OCI-LY7 (cell line): Measurements from ENCODE around the gene PTP4A2. TPM values are rescaled to one million over a fixed set of nuclear protein-coding genes. Genes with fewer than 3 reads are reported as not detected.

ENCODE experiments used
- BruUV-seq: library from RNA; stranded (reverse); fragments of 400-500 nt; replicated peaks from 2 replicates; lab custom pipeline; 2021; lab: Mats Ljungman, UMichigan
- CTCF ChIA-PET: fragments of 300-600 bp; sonication (Branson Sonifier 250); formaldehyde crosslinking; loops from one replicate; lab custom pipeline; 2022; ENCODE audit warnings: antibody characterized with exemption; ENCODE audit not compliant: unreplicated experiment; lab: Charles Lee
- POLR2A ChIA-PET: fragments of 300-600 bp; sonication (Branson Sonifier 250); formaldehyde crosslinking; loops from one replicate; lab custom pipeline; 2022; ENCODE audit warnings: antibody characterized with exemption; lab: Charles Lee
- DNase-seq: peaks from one replicate; pipeline ENCODE4 v3.0.0-alpha.2; 2015; ENCODE audit warnings: low spot score
- H2AFZ ChIP-seq: fragments of 200-600 bp; sonication (generic), shearing (Covaris generic); 2 replicates; pipeline ENCODE4 v1.6.1; 2014; ENCODE audit warnings: mild to moderate bottlenecking, antibody characterized with exemption, low read length, moderate library complexity
- H3K27ac ChIP-seq: fragments of 200-600 bp; sonication (generic); 2 replicates; pipeline ENCODE4 v1.5.1; 2014; ENCODE audit warnings: mixed run types, low read depth, mild to moderate bottlenecking, moderate library complexity, low read length, inconsistent platforms; ENCODE audit not compliant: poor library complexity, severe bottlenecking
- H3K36me3 ChIP-seq: fragments of 200-600 bp; sonication (generic); 2 replicates; pipeline ENCODE4 v1.6.1; 2014; ENCODE audit warnings: mild to moderate bottlenecking, antibody characterized with exemption, low read length, moderate library complexity, mixed read lengths; ENCODE audit not compliant: insufficient read depth
- H3K4me1 ChIP-seq: fragments of 200-600 bp; sonication (generic); 2 replicates; pipeline ENCODE4 v1.5.1; 2014; ENCODE audit warnings: mild to moderate bottlenecking, low read length; ENCODE audit not compliant: insufficient read depth, poor library complexity, severe bottlenecking
- H3K4me2 ChIP-seq: fragments of 200-600 bp; sonication (generic); 2 replicates; pipeline ENCODE4 v1.6.1; 2014; ENCODE audit warnings: mild to moderate bottlenecking, low read length
- H3K4me3 ChIP-seq: fragments of 200-600 bp; sonication (generic); 2 replicates; pipeline ENCODE4 v1.5.1; 2014; ENCODE audit warnings: mild to moderate bottlenecking, low read depth, low read length; ENCODE audit not compliant: poor library complexity, severe bottlenecking
- H3K79me2 ChIP-seq: fragments of 200-600 bp; sonication (generic); 2 replicates; pipeline ENCODE4 v1.6.1; 2016; ENCODE audit warnings: low read depth, mild to moderate bottlenecking, low read length, moderate library complexity, mixed read lengths; ENCODE audit not compliant: insufficient read depth
- H3K9me2 ChIP-seq: fragments of 200-600 bp; sonication (generic); 2 replicates; pipeline ENCODE4 v1.6.1; 2016; ENCODE audit warnings: mild to moderate bottlenecking, low read length, mixed read lengths; ENCODE audit not compliant: insufficient read depth
- H3K9me3 ChIP-seq: fragments of 200-600 bp; sonication (generic); 2 replicates; pipeline ENCODE4 v1.6.1; 2014; ENCODE audit warnings: mild to moderate bottlenecking, mixed run types, low read length, mixed read lengths
- H4K20me1 ChIP-seq: fragments of 200-600 bp; sonication (generic); 2 replicates; pipeline ENCODE4 v1.6.1; 2014; ENCODE audit warnings: mild to moderate bottlenecking, antibody characterized with exemption, low read length, moderate library complexity, mixed read lengths; ENCODE audit not compliant: insufficient read depth
- EZH2phosphoT487 ChIP-seq: fragments of 200-600 bp; sonication (generic); IDR thresholded peaks from 2 replicates; pipeline ENCODE4 v1.6.1; 2018; ENCODE audit warnings: low read depth, borderline replicate concordance, mild to moderate bottlenecking, mixed run types, antibody characterized with exemption, low read length, moderate library complexity, mixed read lengths
- intact Hi-C: fragments of 100-400 bp; cut with micrococcal nuclease; formaldehyde crosslinking; loops from one replicate; pipeline ENCODE4 v1.10.0; 2022; ENCODE audit not compliant: unreplicated experiment
- total RNA-seq, 2 experiments: library from RNA; depleted of rRNA in 1 of 2; stranded (reverse); fragments of >200 nt in 1 of 2; shearing (Covaris generic) in 1 of 2; gene quantifications; 2 replicates each; pipeline ENCODE4 v1.2.3, GENCODE V29; 2014 to 2022
- TF ChIP-seq, protein P1 (sequence below): fragments of 200-600 bp; sonication (generic); conservative IDR thresholded peaks from 2 replicates; pipeline ENCODE4 v1.5.1; 2014; ENCODE audit warnings: mild to moderate bottlenecking, antibody characterized with exemption, low read length, moderate library complexity, mixed read lengths

The PTP4A2 gene
- total RNA-seq, 2 experiments from 2014 or later = 196 to 208 TPM

DNA sequence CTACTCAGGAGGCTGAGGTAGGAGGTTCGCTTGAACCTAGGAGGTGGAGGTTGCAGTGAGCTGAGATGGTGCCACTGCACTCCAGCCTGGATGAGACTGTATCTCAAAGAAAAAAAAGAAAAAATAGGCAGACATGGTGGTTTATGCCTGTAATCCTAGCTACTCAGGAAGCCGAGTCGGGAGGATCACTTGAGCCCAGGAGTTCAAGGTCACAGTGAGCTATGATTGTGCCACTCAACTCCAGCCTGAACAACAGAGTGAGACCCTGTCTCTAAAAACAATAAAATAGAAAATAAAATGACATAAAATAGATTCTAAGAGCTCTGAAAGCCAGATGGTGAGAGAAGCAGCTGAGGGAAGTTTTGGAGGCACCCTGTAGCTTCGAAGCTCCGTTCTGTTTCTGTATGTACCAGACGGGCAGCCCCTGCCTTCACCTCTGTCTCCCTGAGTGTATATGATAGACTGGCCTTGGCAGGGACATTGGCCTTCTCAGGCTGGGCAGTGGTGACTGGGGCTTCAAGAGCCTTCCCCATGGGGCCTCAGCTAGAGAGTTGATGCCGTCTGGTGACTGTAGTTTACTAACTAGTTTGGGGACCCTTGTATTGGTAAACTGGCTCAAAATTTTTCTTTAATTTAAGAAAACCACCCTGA is 68.0 kb downstream of the PTP4A2 start:
- intact Hi-C loops = no loop called here
- no peak for DNase-seq
- TF ChIP-seq EZH2phosphoT487 = no peak
- TF ChIP-seq, protein P1, sequence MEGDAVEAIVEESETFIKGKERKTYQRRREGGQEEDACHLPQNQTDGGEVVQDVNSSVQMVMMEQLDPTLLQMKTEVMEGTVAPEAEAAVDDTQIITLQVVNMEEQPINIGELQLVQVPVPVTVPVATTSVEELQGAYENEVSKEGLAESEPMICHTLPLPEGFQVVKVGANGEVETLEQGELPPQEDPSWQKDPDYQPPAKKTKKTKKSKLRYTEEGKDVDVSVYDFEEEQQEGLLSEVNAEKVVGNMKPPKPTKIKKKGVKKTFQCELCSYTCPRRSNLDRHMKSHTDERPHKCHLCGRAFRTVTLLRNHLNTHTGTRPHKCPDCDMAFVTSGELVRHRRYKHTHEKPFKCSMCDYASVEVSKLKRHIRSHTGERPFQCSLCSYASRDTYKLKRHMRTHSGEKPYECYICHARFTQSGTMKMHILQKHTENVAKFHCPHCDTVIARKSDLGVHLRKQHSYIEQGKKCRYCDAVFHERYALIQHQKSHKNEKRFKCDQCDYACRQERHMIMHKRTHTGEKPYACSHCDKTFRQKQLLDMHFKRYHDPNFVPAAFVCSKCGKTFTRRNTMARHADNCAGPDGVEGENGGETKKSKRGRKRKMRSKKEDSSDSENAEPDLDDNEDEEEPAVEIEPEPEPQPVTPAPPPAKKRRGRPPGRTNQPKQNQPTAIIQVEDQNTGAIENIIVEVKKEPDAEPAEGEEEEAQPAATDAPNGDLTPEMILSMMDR = no peak
- H3K36me3 ChIP-seq = no peaks in the 10 kb centered on the region
- H3K4me2 ChIP-seq = no peak overlapping the region
- no TSS peak for BruUV-seq
- ChIA-PET CTCF (no interaction called here), POLR2A (interaction anchor here (0.6 to 1.4 kb wide), 4 partner anchors 8 to 29 kb away, joined by 3 to 8 read pairs (median 4); no protein-coding TSS in a partner anchor)
- no peaks in the 10 kb centered on the region for H4K20me1 ChIP-seq
- H3K4me1 ChIP-seq = peaks cover 9% of the 10 kb centered on the region
- no peaks in the 10 kb centered on the region for H3K79me2 ChIP-seq
- no peaks in the 10 kb centered on the region for H3K9me3 ChIP-seq
- no peak overlapping the region for H3K4me3 ChIP-seq
- no peaks in the 10 kb centered on the region for H3K9me2 ChIP-seq
- H3K27ac ChIP-seq = no peak overlapping the region
- no peak overlapping the region for H2AFZ ChIP-seq

DNA sequence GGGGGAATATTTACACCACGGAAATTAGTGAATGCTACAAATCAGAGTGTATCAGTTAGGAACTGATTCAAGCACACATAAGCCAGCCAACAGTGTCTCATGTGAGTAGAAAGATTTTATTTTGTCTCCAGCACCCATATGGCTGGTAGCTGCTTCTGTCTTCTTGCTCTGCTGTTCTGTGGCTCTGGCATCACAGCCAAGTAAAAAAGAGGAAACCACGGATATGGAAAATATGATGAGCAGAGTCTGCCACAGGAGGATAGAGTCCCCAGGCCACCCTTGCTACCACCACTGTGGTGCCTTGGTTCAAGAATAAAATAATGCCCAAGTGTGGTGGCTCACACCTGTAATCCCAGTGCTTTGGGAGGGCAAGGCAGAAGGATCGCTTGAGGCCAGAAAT is 68.7 kb downstream of the PTP4A2 start:
- TF ChIP-seq, protein P1 = no peak
- intact Hi-C loops = no loop called here
- Histone ChIP-seq H3K9me3 (no peaks in the 10 kb centered on the region), H3K4me3 (no peak overlapping the region), H3K9me2 (no peaks in the 10 kb centered on the region), H3K36me3 (no peaks in the 10 kb centered on the region), H3K27ac (no peak overlapping the region), H3K79me2 (no peaks in the 10 kb centered on the region), H2AFZ (no peak overlapping the region), H3K4me2 (no peak overlapping the region), H4K20me1 (no peaks in the 10 kb centered on the region), H3K4me1 (peaks cover 9% of the 10 kb centered on the region)
- no TSS peak for BruUV-seq
- ChIA-PET POLR2A (interaction anchor here (1.4 kb wide), 1 partner anchor 12 kb away, joined by 8 read pairs; no protein-coding TSS in a partner anchor), CTCF (no interaction called here)
- no peak for DNase-seq

DNA sequence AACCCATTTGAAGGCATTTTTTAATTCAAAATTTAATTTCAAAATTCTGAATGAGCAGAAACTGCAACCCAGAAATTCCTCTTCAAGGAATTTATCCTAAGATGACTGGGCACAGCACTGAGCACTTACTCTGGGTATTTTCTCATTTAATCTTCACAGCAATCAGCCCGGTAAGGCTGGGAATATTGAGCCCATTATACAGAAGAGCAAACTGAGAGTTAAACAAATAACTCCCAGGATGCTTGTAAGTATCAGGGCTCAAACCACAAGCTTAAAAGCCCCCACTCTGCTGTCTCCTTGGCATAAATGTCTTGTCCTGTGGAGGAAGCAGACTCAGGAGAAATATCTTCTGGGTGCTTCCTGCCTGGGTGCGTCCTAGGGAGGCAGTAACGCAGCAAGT is 69.3 kb downstream of the PTP4A2 start:
- no TSS peak for BruUV-seq
- ChIA-PET CTCF (no interaction called here), POLR2A (no interaction called here)
- Histone ChIP-seq H2AFZ (no peak overlapping the region), H3K36me3 (no peaks in the 10 kb centered on the region), H3K4me3 (no peak overlapping the region), H4K20me1 (no peaks in the 10 kb centered on the region), H3K9me3 (no peaks in the 10 kb centered on the region), H3K4me1 (peaks cover 9% of the 10 kb centered on the region), H3K27ac (no peak overlapping the region), H3K4me2 (no peak overlapping the region), H3K79me2 (no peaks in the 10 kb centered on the region), H3K9me2 (no peaks in the 10 kb centered on the region)
- intact Hi-C loops = no loop called here
- no peak for DNase-seq
- TF ChIP-seq EZH2phosphoT487 = no peak
